GM12891 (cell line): ENCODE data around the gene KCTD10.

Source experiments
- DNase-seq: peaks from one replicate; pipeline ENCODE4 v3.0.0; 2011; ENCODE audit warnings: low spot score; ENCODE audit not compliant: insufficient read length
- FAIRE-seq: peaks from 2 replicates; lab custom pipeline; 2011; peaks lifted over from hg19 to GRCh38; lab: Jason Lieb, UNC
- PAX5 ChIP-seq: IDR thresholded peaks from 2 replicates; pipeline ENCODE4 v1.6.1; 2011; ENCODE audit warnings: low read length, moderate library complexity, mild to moderate bottlenecking; ENCODE audit not compliant: insufficient read depth, severe bottlenecking
- POLR2A ChIP-seq: IDR thresholded peaks from 2 replicates; pipeline ENCODE4 v1.6.1; 2011; ENCODE audit warnings: low read depth, low read length, control low read depth
- POLR2AphosphoS5 ChIP-seq: IDR thresholded peaks from 2 replicates; pipeline ENCODE4 v1.6.1; 2011; ENCODE audit warnings: low read depth, low read length, control low read depth
- POU2F2 ChIP-seq: IDR thresholded peaks from 2 replicates; pipeline ENCODE4 v1.6.1; 2011; ENCODE audit warnings: low read depth, mild to moderate bottlenecking, control low read depth, low read length, moderate library complexity
- SPI1 ChIP-seq: IDR thresholded peaks from 2 replicates; pipeline ENCODE4 v1.6.1; 2011; ENCODE audit warnings: low read depth, low read length, control low read depth
- TAF1 ChIP-seq: IDR thresholded peaks from 2 replicates; pipeline ENCODE4 v1.6.1; 2011; ENCODE audit warnings: low read depth, low read length, control low read depth

KCTD10 gene

DNA sequence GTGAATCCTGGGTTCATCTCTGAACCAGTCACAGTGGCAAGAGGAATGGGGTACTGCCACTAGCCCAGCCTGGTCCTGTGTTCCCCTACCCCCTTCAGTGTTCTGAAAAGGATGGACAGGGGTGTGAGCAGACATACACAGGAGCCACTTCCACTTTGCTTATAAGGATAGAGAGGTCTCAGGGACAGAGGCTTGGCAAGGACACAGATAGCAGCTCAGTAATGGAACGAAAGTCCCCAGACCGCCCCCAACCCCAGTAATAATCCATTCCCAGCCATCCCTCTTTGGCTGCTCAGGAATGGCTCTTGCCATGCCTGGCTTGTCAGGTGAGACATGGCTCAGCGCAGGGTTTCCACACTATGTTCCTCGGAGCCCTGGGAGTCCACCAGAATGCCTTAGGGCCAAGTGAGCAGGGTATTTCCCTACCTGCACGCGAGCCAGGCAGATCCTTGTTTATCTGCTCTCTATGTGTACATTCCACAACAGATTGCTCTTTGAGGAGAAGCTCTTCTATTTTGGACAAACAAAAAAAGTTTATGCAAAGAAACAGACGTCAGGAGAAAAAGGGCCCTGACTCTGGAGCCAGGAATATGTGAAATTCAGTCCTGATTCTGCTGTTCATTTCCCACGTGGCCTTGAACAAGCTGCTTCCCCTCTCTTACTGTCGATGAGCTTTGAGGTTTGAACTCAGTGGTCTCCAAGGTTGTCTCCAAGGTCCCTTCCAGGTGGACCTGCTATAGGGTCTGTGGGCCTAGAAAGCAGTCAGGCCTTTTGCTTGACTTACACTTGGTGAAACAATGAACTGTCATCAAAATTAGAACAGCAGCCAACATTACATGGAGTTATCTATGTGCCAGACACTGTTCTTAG, 10.3 kb upstream of the KCTD10 start:
- TF ChIP-seq POLR2A (no peak), POU2F2 (no peak), TAF1 (no peak), PAX5 (no peak), POLR2AphosphoS5 (no peak), SPI1 (no peak)
- FAIRE-seq (no peak), DNase-seq (no peak)

DNA sequence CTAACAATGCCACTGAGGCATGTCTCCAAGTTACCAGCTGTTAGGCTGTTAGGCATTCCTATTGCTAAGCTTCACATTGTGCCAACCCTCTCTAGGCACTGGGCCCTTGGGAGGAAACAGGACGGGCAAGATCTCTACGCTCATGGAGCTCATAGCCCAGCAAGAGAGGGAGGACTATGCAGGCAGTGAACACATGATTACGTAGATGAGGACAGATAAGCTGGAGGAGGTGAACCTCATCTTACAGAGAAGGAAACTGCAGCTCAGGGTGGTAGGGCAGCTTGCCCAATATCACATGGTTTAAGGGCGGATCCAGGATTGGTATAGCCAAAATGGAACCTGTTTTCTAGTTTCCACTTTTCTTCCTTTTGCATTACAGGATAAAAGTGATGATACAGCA, 8.1 kb upstream of the KCTD10 start:
- FAIRE-seq (no peak), DNase-seq (no peak)
- no peak for TF ChIP-seq SPI1
- TF ChIP-seq POLR2AphosphoS5 = no peak

DNA sequence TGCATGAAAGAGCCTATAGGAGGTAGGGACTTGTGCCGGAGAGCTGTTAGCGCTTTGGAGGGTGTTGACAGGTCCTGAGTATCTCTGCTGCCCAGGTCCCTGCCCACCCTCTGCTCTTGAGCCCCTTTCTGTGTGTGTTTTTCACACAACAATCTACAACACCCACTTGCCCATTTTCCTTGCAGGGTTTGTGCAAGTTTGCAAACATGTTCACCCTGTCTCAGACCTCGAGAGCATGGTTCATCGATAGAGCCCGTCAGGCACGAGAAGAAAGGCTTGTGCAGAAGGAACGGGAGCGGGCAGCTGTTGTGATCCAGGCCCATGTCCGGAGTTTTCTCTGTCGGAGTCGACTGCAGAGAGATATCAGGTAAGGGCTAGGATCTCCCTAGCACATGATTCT, 6.2 kb upstream of the KCTD10 start:
- TF ChIP-seq POU2F2 (no peak), TAF1 (no peak), PAX5 (no peak), SPI1 (no peak), POLR2AphosphoS5 (no peak), POLR2A (no peak)
- DNase-seq (no peak), FAIRE-seq (no peak)

DNA sequence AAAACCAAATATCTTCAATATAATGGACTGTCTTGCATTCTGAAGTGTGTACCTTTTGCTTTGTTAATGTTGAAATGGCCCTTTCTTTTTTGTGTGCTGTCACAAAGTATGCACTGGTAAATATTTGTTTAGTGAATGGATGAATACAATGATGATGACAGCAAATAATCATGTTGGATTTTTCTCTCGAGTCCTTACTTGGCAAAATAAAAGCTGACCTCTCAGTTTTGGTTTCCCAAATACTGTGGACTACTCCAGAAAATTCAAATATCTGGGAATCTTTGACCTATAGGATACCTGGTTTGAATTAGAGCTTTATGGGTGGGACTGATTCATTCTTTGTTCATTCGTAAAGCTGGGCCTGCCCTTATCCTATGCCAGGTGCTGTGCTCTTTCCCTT, 5.8 kb upstream of the KCTD10 start:
- no peak for DNase-seq
- no peak for FAIRE-seq
- TF ChIP-seq SPI1 = no peak

DNA sequence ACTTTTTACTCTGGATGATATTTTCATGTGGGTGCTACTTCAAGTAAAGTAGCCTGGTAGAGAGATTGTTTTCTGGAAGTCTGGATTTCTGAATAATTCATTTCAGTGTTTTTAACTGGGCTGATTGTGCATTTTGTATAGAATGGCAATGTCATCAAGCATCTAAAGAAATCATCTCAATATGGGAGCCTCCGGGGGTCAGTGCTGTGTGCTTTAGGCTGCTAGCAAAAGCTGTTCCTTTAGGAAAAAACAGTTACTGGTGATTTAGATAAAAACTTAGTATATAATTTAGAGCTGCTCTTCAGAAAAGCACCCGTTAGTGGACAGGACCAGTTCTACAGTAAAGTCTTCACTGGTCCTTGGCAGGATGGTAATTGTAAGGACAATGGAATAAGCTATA, 5.4 kb upstream of the KCTD10 start:
- DNase-seq (no peak), FAIRE-seq (no peak)
- TF ChIP-seq SPI1 (no peak), POU2F2 (no peak), POLR2A (no peak), PAX5 (no peak), TAF1 (no peak), POLR2AphosphoS5 (no peak)

DNA sequence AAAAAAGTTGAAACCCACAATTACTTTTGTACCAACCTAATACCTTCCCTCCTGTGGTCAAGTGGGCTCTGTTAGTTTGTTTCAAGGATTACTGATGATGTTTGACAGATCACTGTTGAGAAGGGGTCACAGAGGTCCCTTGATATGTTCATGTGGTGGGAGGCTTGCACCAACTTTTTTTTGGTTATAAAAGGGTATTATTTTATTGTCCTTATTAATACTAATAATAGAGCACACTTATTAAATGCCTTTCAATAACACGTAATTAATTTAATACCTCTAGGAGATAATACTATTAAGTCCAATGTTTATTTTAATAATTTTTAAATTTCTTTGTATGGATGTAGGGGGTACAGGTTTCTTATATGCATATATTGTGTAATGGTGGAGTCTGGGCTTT, 4.8 kb upstream of the KCTD10 start:
- DNase-seq = no peak
- TF ChIP-seq POLR2A (no peak), POLR2AphosphoS5 (no peak), SPI1 (no peak), POU2F2 (no peak), TAF1 (no peak), PAX5 (no peak)
- no peak for FAIRE-seq

DNA sequence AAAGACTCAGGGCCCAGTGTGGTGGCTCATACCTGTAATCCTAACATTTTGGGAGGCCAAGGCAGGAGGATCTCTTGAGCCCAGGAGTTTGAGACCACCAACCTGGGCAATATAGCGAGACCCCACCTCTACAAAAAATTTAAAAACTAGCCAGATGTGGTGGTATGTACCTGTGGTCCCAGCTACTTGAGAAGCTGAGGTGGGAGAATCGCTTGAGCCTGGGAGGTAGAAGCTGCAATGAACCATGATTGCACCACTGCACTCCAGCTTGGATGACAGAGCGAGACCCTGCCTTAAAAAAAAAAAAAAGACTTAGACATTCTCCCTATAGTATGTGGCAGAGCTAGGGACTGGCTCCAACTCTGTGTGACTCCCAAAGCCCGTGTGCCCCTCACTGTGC, 3.3 kb upstream of the KCTD10 start:
- DNase-seq (no peak), FAIRE-seq (no peak)
- TF ChIP-seq PAX5 = no peak
- TF ChIP-seq POLR2AphosphoS5 = no peak
- no peak for TF ChIP-seq POU2F2
- no peak for TF ChIP-seq SPI1
- TF ChIP-seq TAF1 = no peak
- TF ChIP-seq POLR2A = no peak

DNA sequence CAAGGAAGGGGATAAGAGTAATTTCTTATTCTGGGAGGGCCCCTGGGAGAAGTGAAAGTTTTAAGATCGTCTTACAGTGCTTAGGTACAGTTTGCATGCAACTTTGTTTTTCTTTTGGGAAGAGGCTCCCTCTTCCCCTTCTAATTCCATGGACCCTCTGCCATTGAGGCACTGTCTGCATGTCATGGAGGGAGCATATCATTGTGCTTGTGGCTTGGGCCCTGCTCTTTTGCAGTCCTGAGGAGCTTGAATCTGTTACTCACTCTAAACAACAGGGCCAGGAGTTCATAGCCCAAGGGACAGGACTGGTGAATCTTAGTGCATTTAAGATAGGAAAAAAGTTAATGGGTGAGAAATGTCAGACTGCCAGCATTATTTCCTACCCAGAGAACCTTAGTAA, 2.7 kb upstream of the KCTD10 start:
- TF ChIP-seq POLR2AphosphoS5 (no peak), SPI1 (no peak), TAF1 (no peak), POU2F2 (no peak), POLR2A (no peak), PAX5 (no peak)
- FAIRE-seq = no peak
- DNase-seq = no peak

DNA sequence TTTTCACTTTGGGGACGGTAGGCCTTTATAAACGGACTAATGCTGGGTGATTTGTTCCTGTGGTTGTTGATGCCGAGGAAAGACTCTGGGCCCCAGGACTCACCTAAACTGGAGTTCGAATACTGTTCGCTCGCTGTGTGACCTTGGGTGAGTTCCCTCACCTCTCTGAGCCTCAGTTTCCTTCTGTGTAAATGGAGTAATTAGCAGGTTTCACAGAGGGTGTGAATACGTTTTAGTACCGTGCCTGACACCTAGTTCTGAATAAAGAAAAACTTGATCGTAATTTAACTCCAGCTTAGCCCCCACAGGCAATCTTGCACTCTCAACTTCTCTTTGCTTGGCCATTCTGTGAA, 839 bp upstream of the KCTD10 start:
- DNase-seq = no peak
- TF ChIP-seq TAF1 = no peak
- TF ChIP-seq POU2F2 = no peak
- TF ChIP-seq SPI1 = no peak
- no peak for TF ChIP-seq PAX5
- no peak for TF ChIP-seq POLR2AphosphoS5
- TF ChIP-seq POLR2A = no peak
- FAIRE-seq = no peak

DNA sequence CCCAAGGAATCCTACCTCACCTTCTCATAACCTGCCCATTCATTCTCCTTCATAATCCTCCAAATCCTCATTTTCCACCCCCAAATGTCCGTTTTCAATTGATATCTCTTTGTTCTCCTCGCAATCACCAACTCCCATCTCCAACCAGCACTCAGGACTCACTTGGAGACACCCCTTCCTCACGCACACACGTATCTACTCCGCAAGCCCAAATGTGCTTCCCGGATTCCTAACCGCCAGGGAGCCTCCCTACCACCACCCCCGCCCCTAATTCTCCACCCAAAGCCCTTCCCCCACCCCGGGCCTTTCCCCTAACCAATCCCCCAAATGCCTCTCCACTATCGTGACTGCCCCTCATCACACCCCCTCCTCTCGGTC, 304 bp downstream of the KCTD10 start:
- no peak for TF ChIP-seq SPI1
- TF ChIP-seq TAF1 = no peak
- no peak for TF ChIP-seq POLR2A
- no peak for TF ChIP-seq POLR2AphosphoS5
- no peak for TF ChIP-seq PAX5
- no peak for TF ChIP-seq POU2F2
- DNase-seq = no peak
- FAIRE-seq = no peak
